ENCODE measurements around the gene WDR74. TPM values are rescaled to one million over a fixed set of nuclear protein-coding genes. Genes with fewer than 3 reads are reported as not detected.
A peak's percentile ranks its signal among the peaks of the same experiment; 100 is the strongest.

Gene WDR74
- 15.6 TPM for polyA plus RNA-seq (2013, experiment 1 of 2)
- polyA plus RNA-seq (2013, experiment 2 of 2), result 14.5 TPM

DNA sequence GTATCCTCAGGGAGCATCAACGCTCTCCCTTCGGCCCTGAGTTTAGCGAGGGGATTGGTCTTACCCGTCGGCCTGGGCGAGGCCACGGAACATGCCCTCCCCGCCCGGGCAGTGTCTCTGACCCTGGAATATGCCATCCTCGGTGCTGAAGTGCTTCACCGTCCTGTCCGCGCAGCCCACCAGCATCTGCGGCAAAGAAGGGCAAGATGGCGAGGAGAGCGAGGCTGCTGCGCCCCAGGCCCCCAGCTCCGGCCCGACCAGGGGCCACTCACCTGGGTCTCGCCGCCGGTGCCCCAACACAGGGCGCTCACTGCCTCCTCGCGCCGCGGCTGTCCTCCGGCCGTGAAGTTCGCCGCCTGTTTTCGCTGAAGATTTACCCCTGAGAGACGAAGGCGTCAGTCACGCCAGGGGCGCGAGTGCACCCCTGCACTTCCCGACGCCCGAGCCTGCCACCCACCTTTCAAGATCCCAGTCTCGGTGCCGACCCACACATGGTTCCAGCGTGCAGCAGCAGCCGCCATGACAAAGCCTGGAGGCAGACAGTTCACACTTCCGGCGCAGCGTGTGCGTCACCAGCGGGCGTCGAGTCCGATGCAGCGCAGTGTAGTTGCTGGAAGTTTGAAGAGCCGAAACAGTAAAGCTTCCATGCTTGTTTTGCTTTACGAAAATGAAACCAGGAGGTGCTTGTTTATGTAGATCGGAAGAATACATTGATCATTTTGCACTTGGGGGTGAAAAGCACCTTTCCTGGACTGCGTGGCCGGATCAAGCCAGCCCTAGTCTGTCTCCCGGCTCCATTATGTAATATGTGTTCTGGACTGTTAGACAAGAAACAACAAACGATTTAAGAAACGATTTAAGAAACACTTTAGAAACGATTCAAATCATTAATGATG, at the start of gene WDR74:
Gene WDR74 (minus strand): TSS at position 541 of the 896 bp plus-strand sequence. CDS start 20 bp downstream, at position 521.
- Histone ChIP-seq H2BK15ac (ENCODE audit: low read depth, poor library complexity, severe bottlenecking) (no peak within 1 kb of the TSS), H2AFZ (ENCODE audit: low read depth, low read length) (peak within 1 kb of the TSS; percentile 88), H3K79me1 (replicated peaks; ENCODE audit: low read length, poor library complexity, severe bottlenecking) (peaks cover 22% of the 10 kb centered on the region), H2BK5ac (ENCODE audit: low read depth, low read length, poor library complexity, severe bottlenecking) (no peak within 1 kb of the TSS), H3K4me3 (ENCODE audit: insufficient read depth in 1 of 2, low read depth in 1 of 2, low read length in 2 of 2) (peak within 1 kb of the TSS; percentile 91 to 98), H3K27me3 (ENCODE audit: control insufficient read depth in 1 of 2, insufficient read depth in 1 of 2, low read length in 2 of 2) (no peaks in the 10 kb centered on the region), H3K18ac (ENCODE audit: low read depth in 1 of 2, low read length in 2 of 2) (peak within 1 kb of the TSS; percentile 41 to 81), H3K4me1 (ENCODE audit: control insufficient read depth, insufficient read depth, low read depth, low read length) (peaks cover 13% of the 10 kb centered on the region), H3K27ac (ENCODE audit: low read length, poor library complexity, severe bottlenecking) (peak within 1 kb of the TSS; percentile 91), H4K8ac (ENCODE audit: low read length) (peak within 1 kb of the TSS; percentile 81), H4K91ac (ENCODE audit: low read length) (peak within 1 kb of the TSS; percentile 55), H3K14ac (ENCODE audit: low read length in 2 of 2) (peak within 1 kb of the TSS in 1 of 2 experiments; percentile 55), H3K23ac (ENCODE audit: low read length in 2 of 2) (no peak within 1 kb of the TSS), H2BK120ac (ENCODE audit: low read depth, low read length) (peak within 1 kb of the TSS; percentile 61), H3K4me2 (ENCODE audit: low read length, poor library complexity, severe bottlenecking) (peak within 1 kb of the TSS; percentile 75), H2AK5ac (ENCODE audit: low read length, severe bottlenecking) (no peak within 1 kb of the TSS), H2BK12ac (ENCODE audit: low read length in 2 of 2) (peak within 1 kb of the TSS in 1 of 2 experiments; percentile 29), H3K36me3 (ENCODE audit: control insufficient read depth in 1 of 2, insufficient read depth in 2 of 2, low read depth in 1 of 2, low read length in 2 of 2) (peaks cover 26% of the 10 kb centered on the region in 2 experiments), H3K4ac (ENCODE audit: low read depth in 1 of 2, low read length in 2 of 2) (peak within 1 kb of the TSS in 1 of 2 experiments; percentile 95), H3K9me3 (ENCODE audit: control insufficient read depth, low read length) (no peaks in the 10 kb centered on the region), H3K9ac (ENCODE audit: low read length) (peak within 1 kb of the TSS; percentile 96)
- under 1% methylated on average over 58 of the region's 62 CpGs for WGBS
- peak; percentile 97 for DNase-seq

DNA sequence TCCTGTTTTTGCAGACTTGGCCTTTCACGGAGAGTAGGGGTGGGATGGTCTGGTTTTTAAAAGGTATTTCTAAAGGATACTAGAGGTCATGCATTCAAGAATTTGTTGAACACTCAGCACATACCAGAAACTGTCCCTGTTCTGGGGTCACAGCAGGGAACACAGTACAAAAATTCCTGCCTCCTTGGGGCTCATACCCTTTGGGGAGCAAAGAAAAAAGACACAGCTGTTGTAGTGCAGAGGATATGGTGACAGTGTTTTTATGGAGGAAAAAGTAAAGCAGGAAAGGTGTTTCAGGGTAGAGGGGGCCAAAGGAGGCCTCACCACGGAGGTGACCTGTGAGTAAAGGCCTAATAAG, 49.7 kb upstream of the WDR74 start:
- no peak for DNase-seq
- peaks cover 50 to 61% of the 10 kb centered on the region in 2 experiments for H3K36me3 ChIP-seq (ENCODE audit: control insufficient read depth in 1 of 2, insufficient read depth in 2 of 2, low read depth in 1 of 2, low read length in 2 of 2)
- no peak overlapping the region for H4K91ac ChIP-seq (ENCODE audit: low read length)
- no peak overlapping the region for H2BK12ac ChIP-seq (ENCODE audit: low read length in 2 of 2)
- peaks cover 22% of the 10 kb centered on the region for H3K79me1 ChIP-seq (replicated peaks; ENCODE audit: low read length, poor library complexity, severe bottlenecking)
- peak overlapping the region; percentile 38 for H4K8ac ChIP-seq (ENCODE audit: low read length)
- peak overlapping the region; percentile 15 for H3K27ac ChIP-seq (ENCODE audit: low read length, poor library complexity, severe bottlenecking)
- no peak overlapping the region for H3K4me2 ChIP-seq (ENCODE audit: low read length, poor library complexity, severe bottlenecking)
- H3K23ac ChIP-seq (ENCODE audit: low read length in 2 of 2), result no peak overlapping the region
- H3K18ac ChIP-seq (ENCODE audit: low read depth in 1 of 2, low read length in 2 of 2), result no peak overlapping the region
- H2AFZ ChIP-seq (ENCODE audit: low read depth, low read length), result no peak overlapping the region
- no peak overlapping the region for H3K9ac ChIP-seq (ENCODE audit: low read length)
- no peaks in the 10 kb centered on the region for H3K9me3 ChIP-seq (ENCODE audit: control insufficient read depth, low read length)
- H3K4me3 ChIP-seq (ENCODE audit: insufficient read depth in 1 of 2, low read depth in 1 of 2, low read length in 2 of 2), result no peak overlapping the region
- 70% methylated on average over 2 of the region's 2 CpGs for WGBS
- H2AK5ac ChIP-seq (ENCODE audit: low read length, severe bottlenecking), result no peak overlapping the region
- peaks cover 19% of the 10 kb centered on the region for H3K4me1 ChIP-seq (ENCODE audit: control insufficient read depth, insufficient read depth, low read depth, low read length)
- H2BK15ac ChIP-seq (ENCODE audit: low read depth, poor library complexity, severe bottlenecking), result no peak overlapping the region
- H3K27me3 ChIP-seq (ENCODE audit: control insufficient read depth in 1 of 2, insufficient read depth in 1 of 2, low read length in 2 of 2), result no peaks in the 10 kb centered on the region
- H3K4ac ChIP-seq (ENCODE audit: low read depth in 1 of 2, low read length in 2 of 2), result no peak overlapping the region
- H3K14ac ChIP-seq (ENCODE audit: low read length in 2 of 2), result no peak overlapping the region
- H2BK120ac ChIP-seq (ENCODE audit: low read depth, low read length), result no peak overlapping the region
- no peak overlapping the region for H2BK5ac ChIP-seq (ENCODE audit: low read depth, low read length, poor library complexity, severe bottlenecking)

DNA sequence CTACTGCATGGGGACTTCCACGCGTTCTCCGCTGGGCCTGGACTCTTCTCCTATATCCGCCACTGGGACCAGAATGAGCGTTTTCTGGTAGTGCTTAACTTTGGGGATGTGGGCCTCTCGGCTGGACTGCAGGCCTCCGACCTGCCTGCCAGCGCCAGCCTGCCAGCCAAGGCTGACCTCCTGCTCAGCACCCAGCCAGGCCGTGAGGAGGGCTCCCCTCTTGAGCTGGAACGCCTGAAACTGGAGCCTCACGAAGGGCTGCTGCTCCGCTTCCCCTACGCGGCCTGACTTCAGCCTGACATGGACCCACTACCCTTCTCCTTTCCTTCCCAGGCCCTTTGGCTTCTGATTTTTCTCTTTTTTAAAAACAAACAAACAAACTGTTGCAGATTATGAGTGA, 49.0 kb upstream of the WDR74 start:
- H3K23ac ChIP-seq (ENCODE audit: low read length in 2 of 2), result no peak overlapping the region
- WGBS, result 95% methylated on average over 14 of the region's 14 CpGs
- no peak overlapping the region for H4K8ac ChIP-seq (ENCODE audit: low read length)
- H3K4me3 ChIP-seq (ENCODE audit: insufficient read depth in 1 of 2, low read depth in 1 of 2, low read length in 2 of 2), result no peak overlapping the region
- H2BK5ac ChIP-seq (ENCODE audit: low read depth, low read length, poor library complexity, severe bottlenecking), result no peak overlapping the region
- H2AFZ ChIP-seq (ENCODE audit: low read depth, low read length), result no peak overlapping the region
- no peak for DNase-seq
- H3K4me1 ChIP-seq (ENCODE audit: control insufficient read depth, insufficient read depth, low read depth, low read length), result peaks cover 20% of the 10 kb centered on the region
- H3K4me2 ChIP-seq (ENCODE audit: low read length, poor library complexity, severe bottlenecking), result no peak overlapping the region
- no peaks in the 10 kb centered on the region for H3K9me3 ChIP-seq (ENCODE audit: control insufficient read depth, low read length)
- H2BK12ac ChIP-seq (ENCODE audit: low read length in 2 of 2), result no peak overlapping the region
- no peak overlapping the region for H3K4ac ChIP-seq (ENCODE audit: low read depth in 1 of 2, low read length in 2 of 2)
- H3K36me3 ChIP-seq (ENCODE audit: control insufficient read depth in 1 of 2, insufficient read depth in 2 of 2, low read depth in 1 of 2, low read length in 2 of 2), result peaks cover 56 to 68% of the 10 kb centered on the region in 2 experiments
- no peak overlapping the region for H2AK5ac ChIP-seq (ENCODE audit: low read length, severe bottlenecking)
- H3K27me3 ChIP-seq (ENCODE audit: control insufficient read depth in 1 of 2, insufficient read depth in 1 of 2, low read length in 2 of 2), result no peaks in the 10 kb centered on the region
- no peak overlapping the region for H2BK15ac ChIP-seq (ENCODE audit: low read depth, poor library complexity, severe bottlenecking)
- H3K14ac ChIP-seq (ENCODE audit: low read length in 2 of 2), result no peak overlapping the region
- H3K9ac ChIP-seq (ENCODE audit: low read length), result no peak overlapping the region
- H3K79me1 ChIP-seq (replicated peaks; ENCODE audit: low read length, poor library complexity, severe bottlenecking), result peaks cover 22% of the 10 kb centered on the region
- H3K27ac ChIP-seq (ENCODE audit: low read length, poor library complexity, severe bottlenecking), result no peak overlapping the region
- no peak overlapping the region for H4K91ac ChIP-seq (ENCODE audit: low read length)
- H2BK120ac ChIP-seq (ENCODE audit: low read depth, low read length), result no peak overlapping the region
- no peak overlapping the region for H3K18ac ChIP-seq (ENCODE audit: low read depth in 1 of 2, low read length in 2 of 2)

DNA sequence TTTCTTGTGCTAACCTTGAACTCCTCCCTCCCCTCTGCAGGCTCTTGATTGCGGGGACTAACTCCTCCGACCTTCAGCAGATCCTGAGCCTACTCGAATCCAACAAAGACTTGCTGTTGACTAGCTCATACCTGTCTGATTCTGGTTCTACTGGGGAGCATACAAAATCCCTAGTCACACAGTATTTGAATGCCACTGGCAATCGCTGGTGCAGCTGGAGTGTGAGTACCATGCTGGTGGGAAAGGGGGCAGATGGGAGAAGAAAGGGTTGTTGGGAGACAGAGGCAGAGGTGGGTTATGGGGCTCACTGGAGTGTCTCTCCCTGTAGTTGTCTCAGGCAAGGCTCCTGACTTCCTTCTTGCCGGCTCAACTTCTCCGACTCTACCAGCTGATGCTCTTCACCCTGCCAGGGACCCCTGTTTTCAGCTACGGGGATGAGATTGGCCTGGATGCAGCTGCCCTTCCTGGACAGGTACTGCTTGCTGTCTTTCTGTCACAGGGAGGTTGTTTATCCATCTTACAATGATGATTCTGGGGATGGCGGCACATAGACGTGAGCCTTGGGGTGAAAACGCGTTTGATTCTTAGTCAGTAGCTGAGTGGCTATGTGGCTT, 45.9 kb upstream of the WDR74 start:
- no peak overlapping the region for H2AFZ ChIP-seq (ENCODE audit: low read depth, low read length)
- no peak overlapping the region for H3K27ac ChIP-seq (ENCODE audit: low read length, poor library complexity, severe bottlenecking)
- WGBS, result 98% methylated on average over 11 of the region's 11 CpGs
- H2BK120ac ChIP-seq (ENCODE audit: low read depth, low read length), result no peak overlapping the region
- H3K4me2 ChIP-seq (ENCODE audit: low read length, poor library complexity, severe bottlenecking), result no peak overlapping the region
- H3K4me3 ChIP-seq (ENCODE audit: insufficient read depth in 1 of 2, low read depth in 1 of 2, low read length in 2 of 2), result no peak overlapping the region
- DNase-seq, result no peak
- no peaks in the 10 kb centered on the region for H3K27me3 ChIP-seq (ENCODE audit: control insufficient read depth in 1 of 2, insufficient read depth in 1 of 2, low read length in 2 of 2)
- H4K91ac ChIP-seq (ENCODE audit: low read length), result no peak overlapping the region
- H2BK15ac ChIP-seq (ENCODE audit: low read depth, poor library complexity, severe bottlenecking), result no peak overlapping the region
- H3K4me1 ChIP-seq (ENCODE audit: control insufficient read depth, insufficient read depth, low read depth, low read length), result peaks cover 23% of the 10 kb centered on the region
- H3K9ac ChIP-seq (ENCODE audit: low read length), result peak overlapping the region; percentile 49
- no peaks in the 10 kb centered on the region for H3K9me3 ChIP-seq (ENCODE audit: control insufficient read depth, low read length)
- no peak overlapping the region for H3K14ac ChIP-seq (ENCODE audit: low read length in 2 of 2)
- H3K23ac ChIP-seq (ENCODE audit: low read length in 2 of 2), result peak overlapping the region in 1 of 2 experiments; percentile 80
- H2BK5ac ChIP-seq (ENCODE audit: low read depth, low read length, poor library complexity, severe bottlenecking), result no peak overlapping the region
- H3K79me1 ChIP-seq (replicated peaks; ENCODE audit: low read length, poor library complexity, severe bottlenecking), result peaks cover 22% of the 10 kb centered on the region
- no peak overlapping the region for H2BK12ac ChIP-seq (ENCODE audit: low read length in 2 of 2)
- no peak overlapping the region for H4K8ac ChIP-seq (ENCODE audit: low read length)
- H3K4ac ChIP-seq (ENCODE audit: low read depth in 1 of 2, low read length in 2 of 2), result no peak overlapping the region
- peaks cover 60 to 84% of the 10 kb centered on the region in 2 experiments for H3K36me3 ChIP-seq (ENCODE audit: control insufficient read depth in 1 of 2, insufficient read depth in 2 of 2, low read depth in 1 of 2, low read length in 2 of 2)
- H3K18ac ChIP-seq (ENCODE audit: low read depth in 1 of 2, low read length in 2 of 2), result no peak overlapping the region
- H2AK5ac ChIP-seq (ENCODE audit: low read length, severe bottlenecking), result no peak overlapping the region

Measured in mesenchymal stem cell (in vitro differentiated cells and primary cell).